ENCODE results near the gene TAP1.

- TF ChIP-seq, protein P1, sequence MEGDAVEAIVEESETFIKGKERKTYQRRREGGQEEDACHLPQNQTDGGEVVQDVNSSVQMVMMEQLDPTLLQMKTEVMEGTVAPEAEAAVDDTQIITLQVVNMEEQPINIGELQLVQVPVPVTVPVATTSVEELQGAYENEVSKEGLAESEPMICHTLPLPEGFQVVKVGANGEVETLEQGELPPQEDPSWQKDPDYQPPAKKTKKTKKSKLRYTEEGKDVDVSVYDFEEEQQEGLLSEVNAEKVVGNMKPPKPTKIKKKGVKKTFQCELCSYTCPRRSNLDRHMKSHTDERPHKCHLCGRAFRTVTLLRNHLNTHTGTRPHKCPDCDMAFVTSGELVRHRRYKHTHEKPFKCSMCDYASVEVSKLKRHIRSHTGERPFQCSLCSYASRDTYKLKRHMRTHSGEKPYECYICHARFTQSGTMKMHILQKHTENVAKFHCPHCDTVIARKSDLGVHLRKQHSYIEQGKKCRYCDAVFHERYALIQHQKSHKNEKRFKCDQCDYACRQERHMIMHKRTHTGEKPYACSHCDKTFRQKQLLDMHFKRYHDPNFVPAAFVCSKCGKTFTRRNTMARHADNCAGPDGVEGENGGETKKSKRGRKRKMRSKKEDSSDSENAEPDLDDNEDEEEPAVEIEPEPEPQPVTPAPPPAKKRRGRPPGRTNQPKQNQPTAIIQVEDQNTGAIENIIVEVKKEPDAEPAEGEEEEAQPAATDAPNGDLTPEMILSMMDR (IDR thresholded peaks at IDR 0.05), result no peak
- TF ChIP-seq, protein P2, sequence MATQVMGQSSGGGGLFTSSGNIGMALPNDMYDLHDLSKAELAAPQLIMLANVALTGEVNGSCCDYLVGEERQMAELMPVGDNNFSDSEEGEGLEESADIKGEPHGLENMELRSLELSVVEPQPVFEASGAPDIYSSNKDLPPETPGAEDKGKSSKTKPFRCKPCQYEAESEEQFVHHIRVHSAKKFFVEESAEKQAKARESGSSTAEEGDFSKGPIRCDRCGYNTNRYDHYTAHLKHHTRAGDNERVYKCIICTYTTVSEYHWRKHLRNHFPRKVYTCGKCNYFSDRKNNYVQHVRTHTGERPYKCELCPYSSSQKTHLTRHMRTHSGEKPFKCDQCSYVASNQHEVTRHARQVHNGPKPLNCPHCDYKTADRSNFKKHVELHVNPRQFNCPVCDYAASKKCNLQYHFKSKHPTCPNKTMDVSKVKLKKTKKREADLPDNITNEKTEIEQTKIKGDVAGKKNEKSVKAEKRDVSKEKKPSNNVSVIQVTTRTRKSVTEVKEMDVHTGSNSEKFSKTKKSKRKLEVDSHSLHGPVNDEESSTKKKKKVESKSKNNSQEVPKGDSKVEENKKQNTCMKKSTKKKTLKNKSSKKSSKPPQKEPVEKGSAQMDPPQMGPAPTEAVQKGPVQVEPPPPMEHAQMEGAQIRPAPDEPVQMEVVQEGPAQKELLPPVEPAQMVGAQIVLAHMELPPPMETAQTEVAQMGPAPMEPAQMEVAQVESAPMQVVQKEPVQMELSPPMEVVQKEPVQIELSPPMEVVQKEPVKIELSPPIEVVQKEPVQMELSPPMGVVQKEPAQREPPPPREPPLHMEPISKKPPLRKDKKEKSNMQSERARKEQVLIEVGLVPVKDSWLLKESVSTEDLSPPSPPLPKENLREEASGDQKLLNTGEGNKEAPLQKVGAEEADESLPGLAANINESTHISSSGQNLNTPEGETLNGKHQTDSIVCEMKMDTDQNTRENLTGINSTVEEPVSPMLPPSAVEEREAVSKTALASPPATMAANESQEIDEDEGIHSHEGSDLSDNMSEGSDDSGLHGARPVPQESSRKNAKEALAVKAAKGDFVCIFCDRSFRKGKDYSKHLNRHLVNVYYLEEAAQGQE (IDR thresholded peaks at IDR 0.05; ENCODE audit: insufficient read depth in 1 of 2, low read depth in 2 of 2, low read length in 1 of 2), result no peak
- no peak for TF ChIP-seq SIN3A (IDR thresholded peaks at IDR 0.05; ENCODE audit: borderline replicate concordance, insufficient read depth, low read depth, low read length)
- TF ChIP-seq POLR2AphosphoS5 (IDR thresholded peaks at IDR 0.05; ENCODE audit: low read depth, low read length), result no peak
- no peak for TF ChIP-seq TCF7L2 (IDR thresholded peaks at IDR 0.05; ENCODE audit: low read depth, low read length)
Observed at GRCh38 chr6:32851025-32851424, 2.5 kb downstream of the TAP1 start.

Measured in Panc1 (cell line).